HG03159 (cell line): Measurements from ENCODE around the gene IGLON5.

Experiments
- ATAC-seq: cut with Tn5 transposase; IDR thresholded peaks from one replicate; pipeline ENCODE4 v1.9.1; 2021; ENCODE audit warnings: mild to moderate bottlenecking, moderate library complexity; ENCODE audit not compliant: unreplicated experiment

Gene IGLON5

DNA sequence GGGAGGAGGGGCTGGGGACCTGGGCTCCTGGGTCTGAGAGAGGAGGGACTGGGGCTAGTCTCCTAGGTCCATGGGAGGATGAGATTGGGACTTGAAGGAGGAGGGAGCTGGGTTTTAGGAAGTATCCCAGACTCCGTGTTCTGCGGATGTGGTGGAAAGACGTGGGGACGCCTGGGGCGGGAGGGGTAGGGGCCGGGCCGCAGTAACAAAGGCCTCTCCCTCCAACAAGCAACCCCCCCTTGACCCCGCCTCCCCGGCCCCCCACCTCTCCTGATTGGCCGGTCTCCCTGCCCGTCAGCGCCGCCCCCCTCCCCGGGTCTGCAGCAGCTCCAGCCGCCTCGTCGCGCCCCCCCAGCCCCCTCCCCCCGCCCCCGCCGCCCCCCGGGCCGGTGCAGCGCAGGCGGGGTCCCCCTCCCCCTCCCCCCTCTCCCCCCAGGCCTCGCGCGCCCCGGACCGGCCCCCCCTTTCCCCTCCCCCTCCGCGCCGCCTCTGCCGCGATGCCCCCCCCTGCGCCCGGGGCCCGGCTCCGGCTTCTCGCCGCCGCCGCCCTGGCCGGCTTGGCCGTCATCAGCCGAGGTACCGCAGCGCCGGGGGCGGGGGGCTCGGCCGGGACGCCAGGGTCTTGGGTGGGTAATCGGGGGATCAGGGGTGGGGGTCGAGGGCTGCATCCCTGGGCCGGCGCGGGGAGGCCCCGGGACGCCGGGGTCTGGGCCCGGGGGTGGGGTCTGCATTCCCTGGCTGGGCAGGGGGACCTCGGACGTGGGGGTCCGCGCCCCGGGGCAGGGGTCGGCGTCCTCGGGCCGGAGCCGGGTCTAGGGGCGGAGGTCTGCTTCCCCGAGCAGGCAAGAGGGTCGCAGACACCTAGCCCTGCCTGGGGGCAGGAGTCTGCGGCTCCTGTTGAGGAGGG, at the start of gene IGLON5:
Gene IGLON5, plus strand, starts transcription at position 294 of the 907 bp plus-strand sequence. Its CDS starts 204 bp downstream, at position 498.
- ATAC-seq, result no peak

DNA sequence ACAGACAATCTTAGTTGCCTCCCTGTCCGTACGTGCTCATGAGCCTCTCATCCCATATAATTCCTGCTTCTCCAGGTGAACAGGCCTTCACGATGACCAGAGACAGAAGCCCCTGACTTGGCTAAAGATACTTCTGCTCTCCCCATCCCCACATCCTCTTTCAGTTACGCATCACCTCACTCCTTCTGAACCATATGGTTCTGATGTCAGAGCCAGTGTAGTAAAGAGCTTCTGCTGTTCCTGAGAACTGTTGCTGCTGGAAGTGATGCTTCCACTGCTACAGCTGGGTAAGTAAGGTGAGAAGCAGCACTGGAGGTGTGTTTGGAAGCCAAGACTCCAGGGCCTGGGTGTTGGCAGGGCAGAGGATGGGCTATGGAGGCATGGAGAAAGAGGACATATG, 47.6 kb upstream of the IGLON5 start:
- no peak for ATAC-seq

DNA sequence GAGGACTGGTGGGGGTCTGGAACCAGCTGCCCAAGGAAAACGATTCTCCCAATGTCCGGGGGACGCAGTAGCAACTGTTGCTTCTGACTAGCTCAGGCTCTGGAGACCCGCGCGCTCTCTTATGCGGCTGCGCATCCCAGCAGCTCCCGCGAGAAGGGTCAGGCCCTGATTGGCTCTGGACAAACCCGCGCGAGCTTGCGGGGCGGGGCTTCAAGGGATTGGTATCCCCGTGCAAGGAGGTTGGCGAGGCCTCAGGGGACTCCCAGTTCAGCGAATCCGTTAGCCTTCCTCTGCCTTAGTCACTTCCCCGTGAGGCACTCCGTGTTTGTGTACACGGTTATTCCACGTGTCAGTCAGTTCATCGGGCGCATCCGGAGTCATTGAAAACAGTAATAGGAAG, 40.4 kb upstream of the IGLON5 start:
- ATAC-seq, result no peak

DNA sequence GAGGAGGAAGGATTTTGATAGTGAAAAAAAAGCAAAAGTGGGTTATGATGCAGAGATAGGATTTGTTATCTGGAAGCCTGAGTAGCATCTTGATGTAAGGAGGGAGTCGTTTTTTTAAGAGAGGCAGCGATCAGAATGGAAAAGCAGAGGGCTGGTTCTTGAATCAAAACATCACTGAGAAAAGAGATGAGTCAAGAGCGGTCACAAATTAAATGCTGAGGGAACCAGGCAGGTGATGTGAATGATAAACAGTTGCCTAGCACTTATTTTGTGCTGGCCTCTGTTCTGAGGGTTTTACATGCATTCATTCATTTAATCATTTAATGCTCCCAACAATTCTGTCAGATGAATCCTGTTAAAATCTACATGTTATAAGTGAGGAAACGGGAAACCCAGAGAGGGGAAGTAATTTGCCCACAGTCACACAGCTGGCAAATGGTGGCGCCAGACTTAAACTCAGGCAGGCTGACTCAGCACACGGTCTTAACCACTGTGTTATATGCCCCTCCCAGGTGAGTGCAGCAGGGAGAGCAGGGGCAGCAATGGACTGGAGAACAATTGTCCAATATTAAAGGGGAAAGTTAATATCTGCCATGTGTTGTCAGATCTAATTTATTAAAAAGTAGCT, 39.1 kb upstream of the IGLON5 start:
- ATAC-seq, result no peak

DNA sequence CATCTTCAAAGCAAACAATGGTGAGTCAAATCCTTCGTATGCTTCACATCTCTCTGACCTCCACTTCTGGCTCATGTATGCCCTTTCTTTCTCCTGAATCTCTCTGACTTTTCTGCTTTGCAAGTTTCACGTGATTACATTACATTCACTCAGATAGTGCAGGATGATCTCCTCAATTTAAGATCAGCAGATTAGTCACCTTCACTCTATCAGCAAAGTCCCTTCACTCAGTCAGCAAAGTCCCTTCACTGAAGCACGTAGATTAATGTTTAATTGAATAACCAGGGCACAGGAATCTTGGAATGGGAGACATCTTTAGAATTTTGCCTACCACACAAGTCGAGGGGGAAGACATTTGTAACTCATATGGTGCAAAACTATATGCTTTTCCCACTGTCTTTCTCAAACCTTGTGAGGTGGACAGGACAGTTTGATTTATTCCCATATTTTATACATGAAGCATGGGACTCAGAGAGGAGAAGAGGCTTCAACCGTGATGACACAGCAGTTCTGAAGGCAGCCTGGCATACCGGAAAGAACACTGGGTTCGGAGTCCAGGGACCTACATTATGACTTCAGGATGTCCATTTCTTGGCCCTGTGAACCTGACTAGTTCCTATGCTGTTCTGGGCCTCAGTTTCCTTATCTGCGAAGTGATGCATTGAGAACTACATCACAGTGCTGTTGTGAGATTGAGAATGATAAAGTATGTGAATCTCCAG, 37.2 kb upstream of the IGLON5 start:
- no peak for ATAC-seq

DNA sequence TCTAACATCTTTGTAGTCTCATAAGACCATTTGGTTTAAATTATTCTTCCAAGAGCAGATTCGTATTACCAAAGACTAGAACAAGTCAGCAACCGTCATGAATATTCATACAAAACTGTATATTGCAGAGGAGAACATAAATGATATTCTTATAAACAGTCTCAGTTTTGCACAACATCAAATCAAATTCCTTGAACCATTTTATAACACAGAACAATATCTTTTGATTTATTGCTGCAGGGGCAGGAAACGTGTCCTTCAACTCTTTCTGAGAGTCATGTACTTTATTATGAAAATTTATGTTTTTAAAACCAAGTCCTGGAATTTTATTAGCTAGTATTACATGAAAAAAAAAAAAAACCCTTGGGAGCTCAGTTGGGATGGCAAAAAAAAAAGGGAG, 34.3 kb upstream of the IGLON5 start:
- ATAC-seq, result no peak

DNA sequence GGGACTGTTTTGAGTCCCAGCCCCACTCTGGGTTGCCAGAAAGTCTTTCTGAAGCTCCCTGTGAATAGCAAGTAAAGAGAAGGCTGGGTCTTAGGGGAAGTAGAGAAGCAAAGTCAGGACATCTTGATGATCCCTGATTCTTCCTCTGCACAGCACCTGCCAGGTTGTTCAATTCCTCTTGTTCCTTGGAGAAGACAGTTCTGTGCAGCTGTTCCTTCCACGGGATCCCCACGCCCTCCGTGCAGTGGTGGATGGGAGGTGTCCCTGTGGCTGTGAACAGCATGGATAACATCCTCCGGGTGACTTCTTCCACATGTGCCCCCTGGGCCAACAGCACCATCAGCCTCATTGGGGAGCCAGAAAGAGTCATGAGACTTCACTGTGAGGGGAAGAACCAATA, 29.1 kb upstream of the IGLON5 start:
- ATAC-seq, result no peak

DNA sequence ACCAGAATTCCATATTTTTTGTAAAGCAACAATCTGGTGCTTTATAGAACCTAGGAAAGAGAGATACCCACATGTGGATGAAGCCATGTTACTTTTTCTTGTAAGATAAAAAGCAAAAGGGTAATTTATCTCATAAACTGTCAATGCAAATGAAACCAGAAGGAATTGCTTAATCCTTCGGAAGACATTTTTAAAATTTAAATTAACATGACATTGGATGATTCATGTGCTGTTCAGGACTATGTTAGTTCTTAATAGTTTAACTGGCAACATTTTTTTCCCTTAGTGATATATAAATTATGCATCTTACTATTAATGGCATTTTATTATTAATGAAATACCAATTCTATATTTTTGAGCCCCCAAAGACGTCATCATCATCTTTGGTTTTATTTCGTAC, 25.8 kb upstream of the IGLON5 start:
- ATAC-seq, result no peak

DNA sequence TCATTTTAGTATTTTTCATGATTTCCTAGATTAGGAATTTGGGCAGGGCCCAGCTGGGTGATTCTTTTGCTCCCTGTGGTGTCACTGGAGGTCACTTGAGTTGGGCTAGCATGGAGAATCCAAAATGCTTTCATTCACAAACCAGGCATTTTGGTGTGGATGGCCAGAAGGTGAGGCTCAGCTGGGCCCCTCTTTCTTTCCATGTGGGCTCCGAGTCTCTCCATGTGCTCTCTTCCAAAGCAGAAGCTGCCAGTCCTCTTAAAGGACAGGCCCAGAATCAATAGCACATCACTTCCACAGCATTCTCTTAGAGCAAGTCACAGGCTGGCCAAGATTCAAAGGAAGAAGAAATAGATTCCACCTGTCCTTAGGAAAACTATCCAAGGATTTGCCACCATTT, 21.8 kb upstream of the IGLON5 start:
- ATAC-seq, result no peak

DNA sequence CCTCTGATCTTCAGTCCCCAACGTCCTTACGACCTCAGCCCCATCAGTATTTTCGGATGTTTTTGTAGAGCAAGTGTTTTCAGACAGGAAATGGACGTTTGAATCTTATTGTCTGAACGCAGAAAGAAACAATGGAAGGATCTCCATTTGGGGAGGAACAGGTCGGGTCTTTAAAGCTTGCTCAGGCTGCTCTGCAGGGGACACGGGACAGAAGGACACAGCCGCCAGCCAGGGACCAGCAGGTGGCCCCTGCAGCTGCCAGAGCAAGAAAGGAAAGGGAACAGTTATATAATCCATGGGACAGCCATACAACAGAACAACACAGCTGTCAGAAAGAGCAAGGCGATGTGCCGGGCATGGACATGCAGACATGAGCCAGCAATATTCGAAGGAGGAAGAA, 18.5 kb upstream of the IGLON5 start:
- no peak for ATAC-seq

DNA sequence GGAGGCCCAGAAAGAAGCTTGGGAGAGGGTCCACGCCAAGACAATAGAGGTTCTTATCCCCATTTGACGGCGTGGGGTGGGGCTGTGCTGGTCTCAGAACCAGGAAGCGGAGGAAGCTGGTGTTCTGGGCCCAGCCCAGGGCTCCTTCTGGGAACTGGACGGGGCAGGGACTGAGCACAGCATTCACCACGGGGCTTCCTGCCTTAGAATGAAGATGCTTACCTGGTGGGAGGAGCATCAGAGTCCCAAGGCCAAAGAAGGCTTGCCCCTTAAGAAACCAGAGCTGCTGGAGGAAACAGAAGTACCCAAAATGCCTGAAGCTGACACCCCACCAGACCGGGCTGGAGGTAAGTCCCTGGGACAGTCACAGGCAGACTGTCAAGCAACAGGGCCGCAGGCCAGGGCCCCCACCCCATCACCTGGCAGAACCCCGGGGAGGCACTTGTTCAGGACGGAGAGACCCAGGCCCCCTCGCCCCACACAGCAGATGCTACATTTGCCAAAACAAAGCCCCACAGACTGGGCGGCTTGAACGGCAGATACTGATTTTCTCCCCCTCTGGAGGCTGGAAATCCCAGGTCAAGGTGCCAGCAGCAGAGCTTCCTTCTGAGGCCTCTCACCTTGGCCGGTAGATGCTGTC, 17.8 kb upstream of the IGLON5 start:
- ATAC-seq, result no peak

DNA sequence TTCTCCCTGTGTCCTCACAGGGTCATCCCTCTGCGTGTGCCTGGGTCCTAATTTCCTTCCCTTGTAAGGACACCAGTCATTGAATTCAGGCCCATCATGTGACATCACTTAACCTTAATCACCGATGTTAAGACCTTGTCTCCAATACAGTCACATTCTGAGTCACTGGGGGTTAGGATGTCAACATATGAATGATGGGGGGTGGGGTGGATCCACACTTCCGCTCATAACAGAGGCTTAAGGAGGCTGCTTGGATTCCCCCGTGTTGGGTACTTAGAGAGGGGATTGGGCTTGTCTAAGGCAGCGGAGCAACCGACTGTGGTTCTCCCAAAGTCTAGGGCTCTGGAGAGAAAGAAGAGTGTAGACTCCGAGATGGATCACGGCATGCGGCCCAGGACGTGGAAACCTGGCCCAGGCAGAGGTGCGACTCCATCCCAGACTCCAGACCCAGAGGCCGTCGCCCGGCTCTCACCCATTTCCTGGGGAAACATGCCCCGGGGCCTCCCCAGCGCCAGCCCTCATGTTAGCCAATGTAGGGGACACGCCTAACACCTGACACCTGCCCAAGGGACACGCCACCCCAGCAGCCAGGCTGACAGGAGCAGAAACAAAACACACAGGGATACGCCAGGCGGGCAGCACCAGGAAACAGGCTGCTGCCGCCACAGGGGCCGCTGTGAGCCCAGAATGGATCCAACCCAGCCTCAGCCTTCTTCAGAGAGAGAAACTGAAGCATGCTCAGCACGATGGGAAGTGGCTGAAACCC, 17.1 kb upstream of the IGLON5 start:
- no peak for ATAC-seq

DNA sequence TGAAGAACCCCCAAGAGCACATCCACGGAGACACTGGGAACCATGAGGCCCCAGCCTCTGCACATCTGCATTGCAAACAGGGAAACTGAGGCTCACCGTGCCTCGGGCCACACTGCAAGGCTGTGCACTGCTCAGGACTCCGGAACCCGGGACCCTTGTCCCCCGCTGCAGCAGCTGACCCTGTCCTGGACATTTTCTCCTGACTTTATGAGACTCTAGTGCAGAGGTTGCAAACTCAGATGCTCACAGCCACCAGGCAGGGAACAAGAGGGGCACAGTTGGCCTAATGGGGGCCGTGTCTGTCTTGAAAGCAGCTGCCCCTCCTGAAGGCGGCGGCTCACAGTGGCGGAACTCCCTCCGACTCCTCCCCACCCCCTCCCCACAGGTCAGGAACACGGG, 16.5 kb upstream of the IGLON5 start:
- no peak for ATAC-seq

DNA sequence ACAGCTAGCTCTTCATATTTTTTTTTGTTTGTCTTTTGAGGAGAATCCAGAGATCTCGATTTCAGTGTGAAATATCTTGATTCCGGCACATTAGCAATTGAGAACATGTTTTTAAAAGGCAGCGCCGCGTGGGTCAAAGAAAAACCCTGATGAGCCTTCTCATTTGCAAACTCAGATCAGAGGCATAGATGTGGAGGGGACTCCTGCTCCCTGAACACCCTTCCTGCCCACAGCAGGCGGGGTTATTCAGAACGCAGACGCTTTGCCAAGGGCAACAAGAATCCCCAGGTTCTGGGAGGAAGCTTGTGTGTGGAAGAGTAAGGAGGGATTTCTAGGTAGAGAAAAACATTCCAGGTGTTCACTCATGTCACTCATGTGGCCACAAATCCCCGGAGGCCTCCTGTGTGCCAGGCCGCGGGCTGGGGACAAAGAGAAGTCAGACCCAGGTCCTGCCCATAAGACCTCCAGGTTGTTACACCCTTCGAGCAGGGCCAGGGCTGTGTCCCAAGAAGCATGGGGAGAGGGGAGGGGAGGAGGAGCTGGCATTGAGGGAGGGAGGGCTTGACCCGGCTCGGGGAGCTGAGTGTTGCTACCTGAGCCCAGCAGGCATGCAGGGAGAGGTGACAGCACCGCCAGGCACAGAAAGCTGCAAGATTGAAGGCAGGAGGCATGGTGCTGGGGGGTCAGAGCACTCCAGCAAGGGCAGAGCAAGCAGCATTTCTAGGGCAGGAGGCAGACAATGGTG, 15.9 kb upstream of the IGLON5 start:
- no peak for ATAC-seq

DNA sequence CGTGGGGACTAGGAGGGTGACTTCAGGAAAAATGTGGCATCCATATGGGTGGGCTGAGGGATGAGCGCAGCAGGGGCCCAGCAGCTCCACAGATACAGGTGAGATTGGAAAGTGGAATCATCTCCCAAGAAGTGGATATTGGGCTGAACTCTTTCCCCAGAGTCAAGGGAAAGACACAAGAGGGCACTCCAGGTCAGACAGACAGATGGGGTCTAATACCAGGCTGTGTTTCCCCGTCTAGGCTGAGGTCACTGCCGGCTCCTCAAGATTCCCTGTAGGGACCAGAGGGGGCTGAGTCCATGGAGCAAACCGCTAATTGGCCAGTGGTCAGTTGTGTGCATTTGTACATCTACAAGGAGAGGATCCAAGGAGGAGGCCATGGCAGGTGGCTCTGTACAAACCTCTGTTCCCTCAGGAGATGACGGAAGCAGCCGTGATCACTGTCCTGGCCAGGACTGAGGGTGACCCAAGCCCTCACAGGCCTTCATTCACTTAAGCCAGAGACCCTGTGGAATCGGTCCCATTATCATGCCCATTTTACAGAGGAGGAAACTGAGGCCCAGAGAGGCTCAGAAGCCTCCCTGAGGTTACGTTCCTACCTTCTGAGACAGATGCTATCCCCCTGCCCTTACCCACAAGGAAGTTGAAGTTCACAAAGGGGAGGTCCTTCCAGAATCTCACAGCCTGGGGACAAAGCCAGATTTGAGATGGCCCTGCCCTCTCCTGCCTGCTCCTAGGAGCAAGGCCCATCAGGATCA, 14.9 kb upstream of the IGLON5 start:
- no peak for ATAC-seq

DNA sequence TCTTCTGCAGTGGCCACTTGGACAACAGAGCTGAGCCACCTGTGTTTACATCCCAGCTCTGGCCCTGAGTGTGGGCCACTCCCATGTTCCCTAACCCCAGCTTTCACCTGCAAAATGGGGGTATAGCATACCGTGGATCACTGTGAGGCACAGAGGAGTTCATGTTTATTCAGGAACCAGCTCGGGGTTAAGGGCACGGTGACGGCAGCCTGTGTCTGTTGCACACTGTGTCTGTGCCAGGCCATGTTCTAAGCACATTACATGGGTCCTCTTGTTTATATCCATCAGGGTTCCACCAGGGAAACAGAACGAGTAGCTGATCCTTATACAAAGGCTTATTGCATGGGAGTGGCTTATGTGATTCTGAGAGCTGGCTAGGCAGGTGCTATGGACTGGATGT, 14.0 kb upstream of the IGLON5 start:
- ATAC-seq, result no peak

DNA sequence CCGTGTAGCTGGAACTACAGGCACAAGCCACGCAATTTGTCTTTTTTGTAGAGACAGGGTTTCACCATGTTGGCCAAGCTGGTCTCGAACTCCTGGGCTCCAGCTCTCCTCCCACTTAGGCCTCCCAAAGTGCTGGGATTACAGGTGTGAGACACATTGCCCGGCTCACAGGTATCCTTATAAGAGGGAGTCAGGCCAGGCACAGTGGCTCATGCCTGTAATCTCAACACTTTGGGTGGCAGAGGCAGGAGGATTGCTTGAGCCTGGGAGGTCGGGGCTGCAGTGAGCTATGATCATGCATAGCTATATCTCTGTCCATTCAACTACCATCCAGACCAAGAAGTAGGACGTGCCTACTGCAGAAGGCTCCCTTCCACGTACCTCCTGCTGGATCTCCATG, 10.2 kb upstream of the IGLON5 start:
- ATAC-seq, result no peak

DNA sequence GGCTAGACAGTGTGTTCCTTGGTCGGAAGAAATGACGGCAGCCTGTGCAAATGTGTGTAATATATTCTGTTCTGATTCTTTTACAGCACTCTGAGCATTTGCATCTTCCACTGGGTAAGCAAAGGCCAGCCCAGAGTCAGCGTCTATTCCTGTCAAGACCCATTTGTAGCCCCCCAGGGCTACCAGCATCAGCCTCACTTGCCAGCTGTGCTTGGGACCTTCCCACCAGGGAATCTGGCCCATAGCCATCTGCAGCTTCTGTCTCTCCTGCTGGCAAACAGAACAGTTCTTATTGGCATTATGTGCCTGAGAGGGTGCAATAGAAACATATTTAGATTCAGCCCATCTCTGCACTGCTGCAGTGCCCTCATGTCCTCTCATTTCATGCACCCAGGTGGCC, 6.0 kb upstream of the IGLON5 start:
- no peak for ATAC-seq

DNA sequence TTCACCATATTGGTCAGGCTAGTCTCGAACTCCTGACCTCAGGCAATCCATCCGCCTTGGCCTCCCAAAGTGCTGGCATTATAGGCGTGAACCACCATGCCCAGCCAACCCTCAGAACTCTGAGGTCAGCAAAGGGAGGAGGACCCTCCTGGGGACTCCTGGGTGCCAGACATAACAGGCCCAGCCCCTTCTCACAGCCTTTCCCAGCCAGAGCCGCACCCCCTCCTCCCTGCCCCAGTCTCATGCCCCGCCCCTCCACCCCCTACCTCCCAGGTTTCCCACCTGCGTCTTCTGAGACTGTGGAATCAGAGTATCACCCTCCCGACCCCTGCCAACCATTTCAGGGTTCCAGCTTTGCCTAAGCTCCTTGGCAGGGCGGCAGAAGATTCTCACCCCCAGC, 5.2 kb downstream of the IGLON5 start:
- no peak for ATAC-seq
